GM21786 (cell line): ENCODE measurements around the gene UCK1.

Experiments used
- ATAC-seq: cut with Tn5 transposase; IDR thresholded peaks from one replicate; pipeline ENCODE4 v1.9.1; 2021; ENCODE audit not compliant: unreplicated experiment

UCK1 gene

DNA sequence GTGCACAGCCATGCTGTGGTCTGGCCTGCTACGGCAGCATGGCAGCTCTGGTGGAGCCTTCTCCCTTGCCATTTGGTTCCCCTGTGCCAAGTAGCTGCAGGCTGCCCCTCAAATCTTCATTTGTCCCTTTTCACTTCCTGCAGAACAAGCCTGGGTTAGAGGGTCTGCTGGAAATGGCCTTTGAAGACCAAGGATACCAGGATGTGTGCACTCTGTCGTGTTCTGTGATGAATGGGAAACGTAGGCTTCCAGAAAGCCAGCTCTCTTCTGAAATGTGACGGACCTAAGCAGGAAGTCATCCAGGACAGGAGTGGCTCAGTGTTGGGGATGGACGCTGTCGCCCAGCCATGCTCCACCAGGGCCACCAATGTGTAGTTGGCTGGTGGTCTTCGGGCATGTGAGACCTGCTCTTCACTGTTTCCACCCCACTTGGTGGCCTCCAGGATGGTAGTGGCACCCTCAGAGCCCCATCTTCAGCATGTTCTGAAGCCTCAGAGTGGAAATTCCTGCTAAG is 31.8 kb downstream of the UCK1 start:
- ATAC-seq, result no peak

DNA sequence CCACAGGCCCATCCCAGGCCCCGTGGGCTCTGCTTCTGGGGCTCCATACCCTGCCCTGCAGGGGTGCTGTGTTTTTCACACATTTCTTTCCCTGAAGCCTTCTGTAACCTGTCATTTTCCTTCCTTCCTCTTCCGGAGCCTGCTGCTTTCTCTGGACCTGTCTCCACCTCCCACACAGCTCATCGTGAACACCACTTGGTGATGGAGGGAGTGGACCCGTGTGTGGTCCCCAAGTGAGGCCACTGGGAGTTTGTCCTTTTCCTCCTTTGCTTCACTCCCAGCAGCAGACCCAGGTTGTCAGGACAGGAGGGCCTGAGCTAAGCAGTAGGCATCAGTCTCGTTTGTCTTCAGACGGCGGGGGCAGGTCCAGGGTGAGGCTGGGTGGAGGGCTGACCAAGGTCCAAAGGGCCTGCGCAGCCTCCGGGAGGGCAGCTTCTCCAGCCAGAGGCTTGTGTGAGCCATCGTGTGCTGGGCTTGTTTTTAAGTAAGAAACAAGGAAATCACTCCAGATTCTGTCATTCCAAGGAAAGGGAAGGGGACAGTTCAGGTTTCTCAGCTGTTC is 34.1 kb downstream of the UCK1 start:
- no peak for ATAC-seq

DNA sequence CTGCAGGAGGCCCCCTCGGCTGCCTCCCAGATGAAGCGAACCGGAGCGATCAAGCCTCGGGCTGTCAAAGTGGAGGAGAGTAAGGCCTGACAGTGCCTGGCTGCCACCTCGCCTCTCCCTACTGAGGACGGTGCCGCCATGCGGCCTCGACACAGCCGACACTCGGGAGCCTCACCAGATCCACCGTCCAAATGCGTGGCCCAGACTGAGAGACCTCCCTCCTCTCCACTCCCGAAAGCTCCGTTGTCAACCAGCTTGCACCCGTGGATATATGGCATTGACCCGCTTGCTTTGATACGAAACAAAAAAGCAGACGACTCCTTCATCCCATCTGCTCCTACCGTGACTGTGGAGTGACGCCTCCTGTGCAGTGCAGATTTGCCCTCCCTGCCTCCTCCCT is 35.3 kb downstream of the UCK1 start:
- no peak for ATAC-seq

DNA sequence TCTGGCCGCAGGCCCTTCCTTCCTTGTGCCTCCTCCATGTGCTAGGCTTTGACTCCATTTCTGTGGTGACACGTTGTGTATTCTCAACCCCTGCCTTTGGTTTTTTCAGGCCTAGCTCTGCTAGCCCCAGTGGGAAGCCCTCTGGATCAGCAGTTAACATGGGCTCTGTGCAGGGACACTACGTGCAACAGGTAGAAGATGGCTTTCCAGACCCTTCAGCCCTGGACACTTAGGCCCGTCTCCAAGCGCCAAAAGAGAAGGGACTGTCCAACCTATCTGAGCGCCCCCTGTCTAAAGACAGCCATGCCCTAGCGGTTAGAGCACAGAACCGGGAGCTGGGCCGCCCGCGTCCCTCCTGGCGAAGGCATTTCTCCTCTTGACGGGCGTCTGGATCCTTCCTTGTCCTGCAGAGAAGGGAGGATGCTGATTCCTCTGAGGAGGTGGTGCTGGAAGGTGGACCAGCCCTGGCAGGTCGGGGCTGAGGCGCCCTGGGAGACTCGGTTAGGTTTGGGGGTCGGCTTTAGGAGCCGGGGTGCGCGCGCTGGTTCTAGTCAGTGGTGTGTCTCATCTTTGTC is 36.7 kb downstream of the UCK1 start:
- ATAC-seq, result no peak

DNA sequence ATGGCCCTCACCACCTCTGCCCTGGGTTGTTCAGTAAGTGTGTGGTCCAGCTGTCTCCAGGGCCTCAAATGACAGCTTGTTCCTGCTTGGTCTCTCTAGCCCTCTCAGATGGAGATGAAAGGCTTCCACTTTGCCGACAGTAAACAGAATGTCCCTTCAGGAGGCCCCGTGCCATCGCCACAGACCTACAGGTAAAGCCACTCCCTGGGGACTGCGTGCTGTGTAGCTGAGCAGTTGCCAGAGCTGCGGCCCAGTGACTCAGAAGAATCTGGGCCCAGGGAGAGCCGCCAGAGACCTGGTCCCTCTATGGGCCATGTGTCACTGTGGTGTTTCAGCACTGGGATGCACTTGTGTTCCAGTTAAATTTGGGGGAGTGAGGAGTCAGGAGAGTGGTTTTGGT is 39.0 kb downstream of the UCK1 start:
- no peak for ATAC-seq

DNA sequence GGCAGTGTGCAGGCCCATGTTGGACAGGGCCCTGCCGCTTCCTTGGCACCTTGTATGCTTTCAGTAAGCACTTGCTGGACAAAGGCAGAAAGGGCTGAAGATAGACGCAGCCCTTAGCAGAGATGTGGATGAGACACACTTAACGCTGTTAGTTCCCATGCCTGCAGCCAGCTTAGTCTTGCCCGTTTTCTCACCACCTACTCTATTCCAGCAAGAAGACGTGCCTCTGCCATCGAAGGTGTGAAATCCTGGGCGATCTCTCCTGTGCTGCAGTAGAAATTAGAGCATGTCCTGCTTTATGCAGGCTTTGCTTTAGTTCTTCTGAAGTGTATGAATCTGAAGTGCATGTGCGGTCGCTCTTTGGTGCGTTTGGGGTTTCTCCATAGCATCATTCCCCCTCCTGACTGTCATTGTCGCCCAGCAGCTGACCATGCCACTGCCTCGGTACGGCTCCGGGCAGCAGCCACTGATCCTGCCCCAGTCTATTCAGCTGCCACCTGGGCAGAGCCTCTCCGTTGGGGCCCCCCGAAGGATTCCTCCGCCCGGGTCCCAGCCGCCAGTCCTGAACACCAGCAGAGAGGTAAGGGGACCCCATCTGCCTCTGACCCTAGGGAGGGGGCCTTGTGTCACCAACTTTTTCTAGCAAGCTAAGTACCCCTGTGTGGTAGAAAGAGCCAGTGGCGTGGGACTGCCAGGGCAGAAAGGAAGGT is 39.9 kb downstream of the UCK1 start:
- no peak for ATAC-seq

DNA sequence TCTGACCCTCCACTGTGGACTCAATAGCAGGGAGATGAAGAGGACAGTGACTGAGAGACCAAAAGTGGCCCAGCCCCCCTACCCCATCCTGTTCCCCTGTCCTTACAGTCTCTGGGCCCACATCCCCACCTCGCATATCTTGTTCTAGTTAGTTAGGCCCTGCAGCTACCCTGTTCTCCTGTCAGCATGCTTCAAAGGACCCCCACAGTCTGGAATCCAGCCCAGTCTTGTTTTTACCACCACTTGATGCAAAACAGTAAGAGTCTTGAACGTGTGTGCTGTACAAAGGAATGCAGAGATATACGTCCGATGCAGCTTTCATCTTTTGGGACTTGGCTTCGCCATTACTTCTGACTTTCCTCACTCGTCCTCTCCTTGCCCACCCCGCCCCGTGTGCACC is 40.5 kb downstream of the UCK1 start:
- no peak for ATAC-seq

DNA sequence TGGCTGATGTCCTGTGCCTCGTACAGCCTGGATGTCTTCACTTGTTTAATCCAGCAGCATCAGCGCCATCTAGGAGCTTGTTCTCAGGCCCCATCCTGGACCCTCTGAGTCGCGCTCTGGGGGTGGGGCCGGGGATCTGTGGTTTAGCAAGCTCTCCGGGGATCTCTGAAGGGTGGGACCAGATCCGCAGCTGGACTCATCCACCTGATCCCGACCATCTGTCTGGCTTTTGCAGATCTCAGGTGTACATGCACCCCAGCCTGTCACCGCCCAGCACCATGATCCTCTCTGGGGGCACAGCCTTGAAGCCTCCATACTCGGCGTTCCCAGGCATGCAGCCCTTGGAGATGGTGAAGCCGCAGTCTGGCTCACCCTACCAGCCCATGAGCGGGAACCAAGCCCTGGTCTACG is 43.4 kb downstream of the UCK1 start:
- no peak for ATAC-seq

DNA sequence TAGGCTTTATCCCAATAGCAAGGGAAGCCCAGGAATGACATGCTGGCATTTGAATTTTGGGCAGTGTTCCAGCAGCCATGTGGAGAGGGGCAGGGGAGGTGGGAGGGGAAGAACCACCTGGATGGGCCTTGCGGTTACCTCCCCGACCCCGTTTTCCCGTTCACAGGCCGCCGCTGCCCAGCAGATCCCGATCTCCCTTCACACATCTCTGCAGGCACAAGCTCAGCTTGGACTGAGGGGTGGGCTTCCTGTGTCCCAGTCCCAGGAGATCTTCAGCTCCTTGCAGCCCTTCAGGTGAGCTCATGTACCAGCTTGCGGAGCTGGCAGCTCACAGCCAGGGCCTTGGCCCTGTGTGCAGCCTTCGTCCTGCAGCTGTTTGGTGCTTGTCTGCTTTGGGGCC is 44.1 kb downstream of the UCK1 start:
- ATAC-seq, result no peak

DNA sequence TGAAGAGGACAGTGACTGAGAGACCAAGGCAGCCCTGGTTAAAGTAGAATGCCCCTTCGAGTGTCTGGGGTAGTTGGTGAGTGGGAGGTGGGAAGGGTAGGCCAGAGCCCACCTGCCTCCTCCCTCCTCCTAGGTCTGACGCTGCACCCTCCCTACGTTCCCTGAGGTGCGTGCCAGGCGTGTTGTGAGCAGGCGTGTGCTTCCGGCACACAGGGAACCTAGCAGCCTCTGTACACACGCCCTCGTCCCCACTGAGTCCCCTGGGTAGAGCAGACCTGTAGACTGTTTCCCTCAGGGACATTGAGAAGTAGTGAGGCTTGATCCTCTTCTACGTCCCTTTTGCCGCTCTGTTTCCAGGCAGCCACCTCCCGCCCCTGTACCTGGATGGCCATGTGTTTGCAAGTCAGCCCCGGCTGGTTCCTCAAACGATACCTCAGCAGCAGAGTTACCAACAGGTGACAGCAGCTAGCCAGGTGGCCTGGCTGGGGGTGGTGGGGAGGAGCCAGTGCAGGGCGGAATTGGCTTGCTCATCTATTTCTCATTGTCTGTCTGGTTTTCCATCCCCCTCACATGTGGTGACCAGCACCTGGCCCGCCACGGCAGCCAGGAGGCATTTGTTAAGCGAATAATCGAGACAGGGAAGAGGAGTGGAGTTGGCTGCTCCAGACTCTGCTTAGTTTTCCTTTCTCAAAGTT is 45.2 kb downstream of the UCK1 start:
- ATAC-seq, result no peak

DNA sequence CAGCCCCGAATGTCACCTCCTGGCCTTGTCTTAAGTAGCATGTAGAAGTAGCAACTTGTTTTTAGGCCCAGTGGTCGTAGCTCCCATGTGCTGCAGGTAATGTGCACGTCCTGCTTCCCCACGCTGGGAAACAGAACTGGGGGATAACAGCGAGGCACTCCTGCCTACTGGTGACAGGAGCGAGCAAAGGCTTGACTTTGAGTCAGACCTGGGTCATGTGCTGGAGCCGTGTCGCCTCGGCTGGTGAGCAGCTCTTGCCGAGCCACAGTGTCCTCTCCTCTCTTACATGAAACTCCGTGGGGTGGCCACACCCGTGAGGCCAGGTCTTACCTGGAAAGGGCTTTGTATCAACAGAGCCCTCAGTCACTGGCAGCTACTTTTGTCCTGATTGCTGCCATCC is 45.9 kb downstream of the UCK1 start:
- ATAC-seq, result no peak

DNA sequence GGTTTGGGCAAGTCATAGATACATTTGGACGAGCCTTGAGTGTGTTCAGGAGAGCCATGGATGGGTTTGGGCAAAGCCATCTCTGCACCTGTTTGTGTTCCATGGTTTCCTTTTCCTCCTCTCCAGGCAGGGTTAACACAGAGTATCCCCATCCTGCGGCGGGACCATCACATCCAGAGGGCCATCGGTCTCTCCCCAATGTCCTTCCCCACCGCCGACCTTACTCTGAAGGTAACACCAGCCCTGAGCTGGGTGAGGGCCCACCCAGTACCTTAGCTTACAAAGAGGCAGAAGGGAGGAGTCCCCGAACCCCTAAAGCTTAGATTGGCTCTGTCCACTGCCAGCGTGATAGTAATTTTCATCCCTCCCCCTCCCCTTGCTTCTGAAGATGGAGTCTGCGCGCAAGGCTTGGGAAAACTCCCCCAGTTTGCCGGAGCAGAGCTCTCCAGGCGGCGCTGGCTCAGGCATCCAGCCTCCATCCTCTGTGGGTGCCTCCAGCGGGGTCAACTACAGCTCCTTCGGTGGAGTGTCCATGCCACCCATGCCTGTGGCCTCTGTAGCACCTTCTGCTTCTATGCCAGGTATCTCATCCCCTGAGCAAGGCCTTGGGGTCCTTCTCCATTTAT is 46.4 kb downstream of the UCK1 start:
- ATAC-seq, result no peak

DNA sequence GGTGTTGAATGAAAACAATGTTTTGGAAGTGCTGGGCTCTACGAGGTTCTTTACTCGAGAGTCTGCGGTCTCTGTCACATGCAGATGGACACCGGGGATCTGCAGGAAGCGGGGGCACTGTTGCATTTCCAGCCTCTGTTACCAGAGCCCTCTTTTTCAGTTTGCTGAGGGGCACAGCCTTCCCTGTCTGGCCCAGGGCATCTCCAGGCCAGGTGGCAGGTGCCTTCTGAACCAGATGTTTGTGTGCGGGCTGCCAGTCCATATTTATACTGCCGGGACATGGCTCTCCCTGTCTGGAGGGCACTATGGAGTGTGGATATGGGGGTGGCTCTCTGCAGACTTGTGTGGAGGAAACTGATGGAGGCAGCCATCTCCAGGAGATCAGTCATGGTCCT is 47.0 kb downstream of the UCK1 start:
- ATAC-seq, result no peak

DNA sequence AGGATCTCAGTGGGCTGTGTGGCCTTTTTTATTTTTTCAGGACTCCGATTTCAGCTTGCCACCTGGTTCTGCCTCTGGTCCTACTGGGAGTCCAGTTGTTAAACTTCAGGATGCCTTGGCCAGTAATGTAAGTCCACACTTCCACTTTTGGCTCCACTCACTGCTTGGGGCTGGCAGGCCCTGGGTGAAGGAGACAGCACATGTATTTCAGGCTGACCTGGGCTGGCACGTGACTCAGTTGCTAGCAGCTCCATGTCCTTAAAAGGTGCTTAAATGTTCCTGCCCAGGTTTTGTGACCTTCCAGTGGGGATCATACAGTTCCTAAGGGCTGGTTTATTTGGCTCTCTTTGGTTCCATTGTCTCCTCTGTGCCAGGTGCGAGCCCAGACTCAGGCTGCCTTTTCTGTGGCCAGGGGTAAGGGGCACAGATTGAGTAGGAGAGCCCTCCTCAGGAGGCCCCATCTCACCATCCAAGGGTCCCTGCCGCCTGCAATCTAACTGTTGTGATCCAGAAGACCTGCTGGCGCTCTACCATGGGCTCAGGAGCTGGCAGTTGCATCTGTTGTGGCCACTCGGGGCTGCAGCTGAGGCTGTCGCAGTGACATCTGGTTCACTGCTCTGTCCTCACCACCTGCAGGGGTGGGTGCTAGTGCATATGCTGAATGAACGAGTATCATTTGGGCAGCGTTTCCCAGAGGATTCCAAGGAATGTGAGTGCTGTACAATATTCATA is 47.6 kb downstream of the UCK1 start:
- ATAC-seq, result no peak

DNA sequence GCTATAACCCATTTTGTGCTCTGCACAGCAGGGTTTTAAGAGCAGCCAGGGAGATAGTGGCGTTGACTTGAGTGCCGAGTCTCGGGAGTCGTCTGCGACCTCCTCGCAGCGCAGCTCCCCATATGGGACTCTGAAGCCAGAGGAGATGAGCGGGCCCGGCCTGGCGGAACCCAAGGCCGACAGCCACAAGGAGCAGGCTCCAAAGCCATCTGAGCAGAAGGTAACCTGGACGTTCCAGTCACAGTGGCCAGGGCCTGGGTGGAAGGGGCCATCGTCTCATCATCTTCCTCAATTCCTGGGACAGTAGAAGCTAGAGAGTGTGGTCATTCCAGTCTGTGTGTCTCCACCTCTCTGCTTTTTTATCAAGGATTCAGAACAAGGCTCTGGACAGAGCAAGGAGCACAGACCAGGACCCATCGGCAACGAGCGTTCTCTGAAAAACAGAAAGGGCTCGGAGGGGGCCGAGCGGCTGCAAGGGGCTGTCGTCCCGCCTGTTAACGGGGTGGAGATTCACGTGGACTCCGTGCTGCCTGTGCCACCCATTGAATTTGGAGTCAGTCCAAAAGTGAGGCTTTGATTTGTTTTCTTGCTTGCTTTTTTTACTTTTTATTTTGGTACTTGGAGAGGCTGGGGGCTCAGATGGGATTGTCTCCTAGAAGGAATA is 48.6 kb downstream of the UCK1 start:
- no peak for ATAC-seq

DNA sequence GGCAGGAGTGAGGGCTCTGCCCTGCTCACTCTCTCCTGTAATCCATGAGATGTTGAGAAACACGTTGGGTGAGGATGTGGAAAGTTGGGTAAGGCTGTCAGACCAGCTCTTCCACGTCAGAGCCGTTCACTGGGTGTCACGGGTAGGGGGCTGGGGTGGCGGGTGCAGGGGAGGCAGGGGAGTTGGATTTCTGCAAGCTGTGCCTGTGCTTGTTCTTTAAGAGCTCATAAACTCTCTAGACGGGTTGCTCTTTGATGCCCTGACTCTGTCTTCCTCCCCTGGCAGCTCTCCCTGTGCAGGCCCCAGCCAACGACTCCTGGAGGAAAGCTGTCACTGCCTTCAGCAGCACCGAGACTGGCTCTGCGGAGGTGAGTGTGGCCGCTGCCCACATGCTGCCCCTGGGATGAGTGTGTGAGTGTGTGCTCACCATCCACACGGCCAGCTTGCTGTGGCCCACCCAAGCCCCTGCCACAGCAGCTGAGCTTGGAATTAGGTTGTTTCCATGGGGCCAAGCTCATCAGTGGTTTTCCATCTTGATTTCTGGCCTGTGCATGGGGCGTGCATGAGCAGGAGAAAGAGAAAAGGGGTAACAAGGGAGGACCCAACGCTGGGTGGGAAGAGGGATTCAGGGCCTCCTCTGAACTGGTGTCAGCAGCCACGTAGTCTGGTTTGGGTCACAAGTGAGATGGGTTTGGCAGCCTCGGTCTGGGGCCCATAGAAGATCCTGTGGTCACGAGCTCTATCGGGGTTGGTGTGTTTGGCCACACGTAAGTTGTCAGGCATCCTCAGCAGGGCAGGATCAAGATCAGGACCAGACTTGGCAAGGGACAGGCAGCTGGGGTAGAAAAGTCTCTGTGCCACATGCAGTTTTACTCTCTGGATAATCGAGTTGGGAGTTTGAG is 49.4 kb downstream of the UCK1 start:
- no peak for ATAC-seq

DNA sequence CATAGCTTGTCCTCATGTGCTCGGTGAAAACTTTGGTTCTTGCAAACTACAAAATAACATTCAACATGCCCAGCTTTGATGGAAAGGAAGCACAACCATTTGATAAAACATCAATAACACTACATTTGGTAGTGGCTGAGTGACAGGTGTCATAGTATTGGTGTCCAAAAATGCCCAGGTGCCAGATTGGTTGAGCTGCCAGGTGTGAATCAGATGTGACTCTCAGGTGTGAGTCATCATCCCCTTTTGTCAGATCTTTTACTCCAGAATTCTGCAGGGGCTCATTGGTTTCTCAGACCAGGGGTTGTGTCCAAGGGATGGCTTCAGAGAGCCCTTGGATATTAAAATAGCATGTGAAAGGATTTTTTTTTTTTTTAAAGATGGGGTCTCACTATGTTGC is 50.8 kb downstream of the UCK1 start:
- no peak for ATAC-seq

DNA sequence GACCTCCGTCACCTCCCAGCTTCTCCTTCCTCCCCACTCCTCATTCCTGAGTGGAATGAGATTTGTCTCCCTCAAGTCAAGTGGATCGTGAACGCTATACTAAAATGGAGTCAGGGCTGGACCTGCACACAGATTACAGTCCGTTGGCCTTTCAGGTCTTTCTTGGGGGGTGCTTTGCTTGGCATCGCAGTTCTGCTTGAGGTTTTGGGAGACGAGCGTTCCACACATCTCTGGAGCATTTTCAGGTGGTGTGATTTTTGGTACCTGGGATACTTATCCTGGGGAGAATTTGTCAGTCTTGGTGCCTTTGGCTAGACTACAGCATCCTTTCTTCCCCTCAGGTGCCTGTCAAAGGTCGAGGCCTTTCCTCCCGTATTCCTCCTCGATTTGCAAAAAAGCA is 52.2 kb downstream of the UCK1 start:
- ATAC-seq, result no peak

DNA sequence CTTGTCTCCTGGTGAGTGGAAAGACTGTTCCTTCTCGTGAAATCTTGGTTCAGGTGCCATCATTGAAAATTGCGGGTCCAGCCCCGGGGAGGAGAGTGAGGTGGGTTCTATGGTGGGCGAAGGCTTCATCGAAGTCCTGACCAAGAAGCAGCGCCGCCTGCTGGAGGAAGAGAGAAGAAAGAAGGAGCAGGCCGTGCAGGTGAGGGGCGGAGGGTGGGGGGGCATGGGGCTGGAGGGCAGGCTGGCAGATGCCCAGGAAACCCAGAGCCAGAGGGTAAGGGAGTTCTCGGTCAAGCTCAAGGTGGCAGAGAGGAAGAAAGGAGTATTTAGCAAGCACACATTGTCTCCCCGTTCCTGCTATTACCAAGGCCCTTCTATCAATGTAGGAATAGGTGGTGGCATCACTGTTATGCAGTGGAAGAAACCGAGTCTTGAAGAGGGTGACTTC is 52.6 kb downstream of the UCK1 start:
- ATAC-seq, result no peak
